ENCODE results near the gene NDUFB6. TPM values are rescaled to one million over a fixed set of nuclear protein-coding genes. Genes with fewer than 3 reads are reported as not detected.
A peak's percentile ranks its signal among the peaks of the same experiment; 100 is the strongest.
"Not testable (repeated sequence)": the region's sequence is repeated elsewhere in the genome, so short reads cannot be mapped to it uniquely, and the experiment has no call there.

NDUFB6 gene
- total RNA-seq, result 10 to 100 TPM; 52.3 to 65.6 TPM
- polyA plus RNA-seq, result 68.4 TPM

DNA sequence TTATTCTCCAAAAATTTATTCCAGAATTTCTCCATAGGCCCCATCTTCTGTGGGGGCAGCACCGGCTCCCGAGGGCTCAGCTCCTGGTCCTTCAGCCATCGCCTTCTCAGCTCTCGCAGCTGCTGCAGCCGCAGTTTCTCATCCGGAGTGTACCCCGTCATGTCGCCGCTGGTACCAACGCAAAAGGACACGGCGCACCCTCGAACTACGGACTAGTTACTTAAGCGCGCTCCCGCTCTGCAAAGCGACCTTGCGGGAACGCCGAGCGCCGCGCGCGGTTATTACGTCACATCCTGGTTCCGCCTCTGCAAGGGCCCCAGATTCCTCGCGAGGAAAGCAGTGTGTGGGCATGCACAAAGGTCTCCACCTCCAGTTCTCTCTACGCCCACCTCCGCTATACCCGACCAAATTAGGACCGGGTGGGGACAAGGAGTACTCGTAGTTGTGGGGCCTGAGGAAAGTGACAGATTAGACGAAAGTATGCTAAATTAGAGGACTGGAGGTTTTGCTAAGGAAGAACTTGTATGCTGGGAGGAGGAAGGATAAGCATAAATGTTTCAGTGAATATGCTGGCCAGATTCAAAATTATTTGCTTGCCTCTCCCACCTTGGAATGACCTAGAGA, at the start of gene NDUFB6:
Gene NDUFB6, minus strand, starts transcription at position 260 of the 624 bp plus-strand sequence. Its CDS starts 99 bp downstream, at position 161.
- peak; percentile 93 to 97 (median 94) for DNase-seq
- peaks cover 3% of the 10 kb centered on the region in 2 donors for H3K27me3 Mint-ChIP-seq
- no peaks in the 10 kb centered on the region for H3K9me3 Mint-ChIP-seq
- H3K36me3 ChIP-seq (ENCODE audit: insufficient read depth, low read length), result peaks cover under 1% of the 10 kb centered on the region
- H3K36me3 Mint-ChIP-seq, result peaks cover 0 to 22% (median 7%) of the 10 kb centered on the region in 3 donors
- peaks cover 21% of the 10 kb centered on the region for H3K4me1 ChIP-seq (ENCODE audit: insufficient read depth, low read length)
- H3K4me1 Mint-ChIP-seq, result peaks cover 32 to 35% (median 33%) of the 10 kb centered on the region in 3 donors
- no peaks in the 10 kb centered on the region for H3K9me3 ChIP-seq (ENCODE audit: low read length)
- peak within 1 kb of the TSS; percentile 98 to 100 (median 99) for H3K4me3 Mint-ChIP-seq
- H3K4me3 ChIP-seq (ENCODE audit: low read length), result peak within 1 kb of the TSS; percentile 98
- no peaks in the 10 kb centered on the region for H3K27me3 ChIP-seq (ENCODE audit: insufficient read depth, low read length, poor library complexity, severe bottlenecking)
- H3K27ac ChIP-seq (ENCODE audit: low read depth, low read length), result peak within 1 kb of the TSS; percentile 92
- peak within 1 kb of the TSS; percentile 96 to 99 (median 99) for H3K27ac Mint-ChIP-seq
- ChIA-PET POLR2A (interaction anchor here (0.6 to 2.6 kb wide), 4 partner anchors 21 to 685 kb away, joined by 4 to 45 read pairs (median 8); partner anchors contain the start of genes ACO1, SMIM27 and TOPORS), CTCF (interaction anchor here (1.1 to 13.8 kb wide), 10 partner anchors 9 to 196 kb away, joined by 3 to 342 read pairs (median 11); partner anchors contain the start of genes ACO1, RIGI, SMIM27 and TOPORS)

DNA sequence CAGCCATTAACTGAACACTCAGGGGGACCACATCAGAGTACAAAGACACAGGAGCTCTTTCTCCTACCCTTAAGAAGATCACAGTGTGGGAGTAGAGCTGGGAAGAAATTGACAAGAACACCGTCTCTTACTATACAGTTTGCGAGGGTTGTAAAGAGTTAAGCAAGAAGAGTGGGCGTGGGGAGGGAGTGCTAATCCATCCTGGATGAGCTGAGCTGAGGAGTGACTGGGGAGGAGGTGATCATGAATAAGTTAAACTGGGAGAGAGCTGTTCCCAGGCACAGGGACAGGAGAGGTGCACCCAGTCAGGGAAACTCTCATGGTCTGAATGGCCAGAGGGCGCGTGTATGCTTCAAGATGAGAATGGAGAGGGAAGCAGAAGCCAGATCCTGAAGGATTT, 45.3 kb upstream of the NDUFB6 start:
- Histone ChIP-seq H3K4me3 (ENCODE audit: low read length) (no peak overlapping the region), H3K36me3 (ENCODE audit: insufficient read depth, low read length) (no peaks in the 10 kb centered on the region), H3K4me1 (ENCODE audit: insufficient read depth, low read length) (no peaks in the 10 kb centered on the region), H3K27me3 (ENCODE audit: insufficient read depth, low read length, poor library complexity, severe bottlenecking) (no peaks in the 10 kb centered on the region), H3K27ac (ENCODE audit: low read depth, low read length) (no peak overlapping the region), H3K9me3 (ENCODE audit: low read length) (no peaks in the 10 kb centered on the region)
- DNase-seq, result no peak
- H3K9me3 Mint-ChIP-seq, result no peaks in the 10 kb centered on the region
- H3K36me3 Mint-ChIP-seq, result no peaks in the 10 kb centered on the region
- no peaks in the 10 kb centered on the region for H3K4me1 Mint-ChIP-seq
- ChIA-PET POLR2A (no interaction called here), CTCF (interaction anchor here (0.9 kb wide), 1 partner anchor 9 kb away, joined by 3 read pairs; no protein-coding TSS in a partner anchor)
- no peak overlapping the region for H3K4me3 Mint-ChIP-seq
- peaks cover 13 to 39% of the 10 kb centered on the region in 2 donors for H3K27me3 Mint-ChIP-seq
- no peak overlapping the region for H3K27ac Mint-ChIP-seq

DNA sequence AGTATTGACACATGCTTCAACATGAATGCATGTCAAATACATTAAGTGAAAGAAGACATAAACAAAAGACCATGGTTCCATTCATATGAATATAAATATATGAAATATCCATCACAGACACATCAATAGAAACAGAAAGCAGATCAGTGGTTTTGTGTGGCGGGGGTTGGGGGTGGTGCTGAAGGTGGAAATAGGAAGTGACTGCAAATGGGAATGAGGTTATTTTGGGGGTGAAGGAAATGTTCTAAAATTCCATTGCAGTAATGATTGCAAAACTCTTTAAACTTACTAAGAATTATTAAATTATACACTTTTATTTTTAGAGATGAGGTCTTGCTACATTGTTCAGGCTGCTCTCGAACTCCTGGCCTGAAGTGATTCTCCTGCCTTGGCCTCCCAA, 33.9 kb upstream of the NDUFB6 start:
- Histone ChIP-seq H3K4me1 (ENCODE audit: insufficient read depth, low read length) (no peaks in the 10 kb centered on the region), H3K27ac (ENCODE audit: low read depth, low read length) (no peak overlapping the region), H3K27me3 (ENCODE audit: insufficient read depth, low read length, poor library complexity, severe bottlenecking) (no peaks in the 10 kb centered on the region), H3K36me3 (ENCODE audit: insufficient read depth, low read length) (no peaks in the 10 kb centered on the region), H3K4me3 (ENCODE audit: low read length) (no peak overlapping the region), H3K9me3 (ENCODE audit: low read length) (no peaks in the 10 kb centered on the region)
- peaks cover 0 to 8% (median 4%) of the 10 kb centered on the region in 5 donors for H3K9me3 Mint-ChIP-seq
- H3K4me3 Mint-ChIP-seq, result no peak overlapping the region
- DNase-seq, result no peak
- POLR2A ChIA-PET, result no interaction called here
- peaks cover 3 to 25% of the 10 kb centered on the region in 2 donors for H3K27me3 Mint-ChIP-seq
- H3K4me1 Mint-ChIP-seq, result no peaks in the 10 kb centered on the region
- peaks cover 0 to 4% (median 0%) of the 10 kb centered on the region in 3 donors for H3K36me3 Mint-ChIP-seq
- CTCF ChIA-PET, result interaction anchor here (0.5 kb wide), 1 partner anchor 515 kb away, joined by 3 read pairs; no protein-coding TSS in a partner anchor
- H3K27ac Mint-ChIP-seq, result no peak overlapping the region

DNA sequence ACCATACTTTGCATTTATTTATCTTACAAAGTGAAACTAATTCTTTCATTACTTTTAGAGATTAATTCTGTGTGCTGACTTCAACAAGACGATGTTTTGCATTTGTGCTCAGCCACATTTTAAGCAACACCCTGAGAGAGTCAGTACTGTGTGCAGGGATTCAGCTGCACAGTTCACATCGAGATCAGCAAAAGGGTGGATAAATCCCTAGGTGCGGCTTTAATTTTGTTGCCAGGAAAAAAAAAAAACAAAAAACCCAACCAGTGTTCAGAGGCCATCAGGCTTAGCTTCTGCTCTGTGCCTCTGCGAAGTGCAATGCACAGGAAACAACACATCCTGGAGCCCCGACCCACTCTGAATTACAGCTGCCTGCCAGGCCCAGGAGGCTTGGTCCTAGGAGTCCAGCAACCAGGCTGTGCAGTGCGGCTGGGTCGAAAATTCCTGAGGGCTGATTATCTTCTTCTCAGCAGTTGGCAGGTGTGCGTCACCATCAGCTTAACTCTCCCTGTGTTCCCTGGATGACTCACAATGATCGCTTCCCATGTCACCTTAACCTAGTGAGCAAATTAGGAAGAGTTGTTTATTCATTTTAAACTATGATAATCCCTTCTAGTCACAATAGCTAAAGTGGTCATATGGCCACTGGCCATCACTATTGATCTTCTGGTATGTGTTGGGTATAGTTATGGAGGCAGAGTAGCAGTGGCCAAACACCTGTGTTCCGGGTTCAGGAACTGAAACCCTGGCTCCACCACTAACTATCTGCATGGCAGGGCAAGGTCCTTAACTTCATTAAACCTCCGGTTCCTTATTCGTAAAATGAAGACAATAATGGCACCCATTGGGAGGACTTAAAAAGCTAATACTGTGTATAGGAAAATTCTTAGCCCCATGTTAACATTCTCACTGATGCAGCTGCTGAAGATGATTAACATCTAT, 31.2 kb upstream of the NDUFB6 start:
- no peaks in the 10 kb centered on the region for H3K9me3 ChIP-seq (ENCODE audit: low read length)
- H3K27ac ChIP-seq (ENCODE audit: low read depth, low read length), result no peak overlapping the region
- no peaks in the 10 kb centered on the region for H3K36me3 ChIP-seq (ENCODE audit: insufficient read depth, low read length)
- DNase-seq, result no peak
- no peak overlapping the region for H3K4me3 ChIP-seq (ENCODE audit: low read length)
- H3K36me3 Mint-ChIP-seq, result peaks cover 0 to 4% (median 0%) of the 10 kb centered on the region in 3 donors
- no peaks in the 10 kb centered on the region for H3K27me3 ChIP-seq (ENCODE audit: insufficient read depth, low read length, poor library complexity, severe bottlenecking)
- H3K9me3 Mint-ChIP-seq, result peaks cover 0 to 8% (median 4%) of the 10 kb centered on the region in 5 donors
- no peak overlapping the region for H3K4me3 Mint-ChIP-seq
- no peaks in the 10 kb centered on the region for H3K4me1 ChIP-seq (ENCODE audit: insufficient read depth, low read length)
- H3K27ac Mint-ChIP-seq, result no peak overlapping the region
- POLR2A ChIA-PET, result no interaction called here
- H3K27me3 Mint-ChIP-seq, result peaks cover 3 to 32% of the 10 kb centered on the region in 2 donors
- CTCF ChIA-PET, result interaction anchor here (1.0 kb wide), 1 partner anchor 225 kb away, joined by 3 read pairs; no protein-coding TSS in a partner anchor
- no peaks in the 10 kb centered on the region for H3K4me1 Mint-ChIP-seq

DNA sequence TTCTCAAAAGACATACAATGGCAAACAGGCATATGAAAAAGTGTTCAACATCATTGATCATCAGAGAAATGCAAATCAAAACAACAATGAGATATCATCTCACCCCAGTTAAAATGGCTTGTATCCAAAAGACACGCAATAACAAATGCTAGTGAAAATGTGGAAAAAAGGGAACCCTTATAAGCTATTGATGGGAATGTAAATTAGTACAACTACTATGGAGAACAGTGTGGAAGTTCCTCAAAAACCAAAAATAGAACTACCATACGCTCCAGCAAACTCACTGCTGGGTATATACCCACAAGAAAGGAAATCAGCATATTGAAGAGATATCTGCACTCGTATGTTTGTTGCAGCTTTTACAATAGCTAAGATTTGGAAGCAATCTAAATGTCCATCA, 26.1 kb upstream of the NDUFB6 start:
- H3K27ac ChIP-seq (ENCODE audit: low read depth, low read length); H3K4me3 Mint-ChIP-seq; H3K36me3 ChIP-seq (ENCODE audit: insufficient read depth, low read length); H3K4me1 Mint-ChIP-seq; H3K27me3 ChIP-seq (ENCODE audit: insufficient read depth, low read length, poor library complexity, severe bottlenecking); H3K9me3 ChIP-seq (ENCODE audit: low read length); POLR2A ChIA-PET; H3K36me3 Mint-ChIP-seq; H3K4me3 ChIP-seq (ENCODE audit: low read length); H3K9me3 Mint-ChIP-seq; H3K27ac Mint-ChIP-seq; DNase-seq; CTCF ChIA-PET; H3K4me1 ChIP-seq (ENCODE audit: insufficient read depth, low read length): not testable (repeated sequence)
- peaks cover 4 to 31% of the 10 kb centered on the region in 2 donors for H3K27me3 Mint-ChIP-seq

DNA sequence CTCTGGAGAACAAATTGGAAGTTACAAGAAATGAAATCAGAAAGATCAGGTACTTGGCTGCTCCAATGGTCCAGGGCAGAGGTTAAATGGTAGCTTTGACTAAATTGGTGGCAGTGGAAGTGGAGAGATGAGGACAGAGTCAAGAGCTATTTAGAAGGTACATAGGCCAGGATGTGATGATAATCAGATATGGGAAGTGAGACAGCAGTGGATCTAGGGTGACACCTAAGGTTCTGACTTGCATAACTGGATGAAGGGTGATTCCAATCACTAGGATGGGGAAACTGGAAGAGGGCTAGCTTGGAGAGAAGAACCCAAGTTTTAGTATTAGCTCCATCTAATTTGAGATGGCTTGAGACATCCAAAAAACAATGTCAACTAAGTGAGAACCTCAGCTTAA, 24.0 kb upstream of the NDUFB6 start:
- H3K4me1 Mint-ChIP-seq, result no peaks in the 10 kb centered on the region
- H3K9me3 ChIP-seq (ENCODE audit: low read length), result no peaks in the 10 kb centered on the region
- peaks cover 0 to 2% (median 0%) of the 10 kb centered on the region in 3 donors for H3K36me3 Mint-ChIP-seq
- peaks cover 4 to 36% of the 10 kb centered on the region in 2 donors for H3K27me3 Mint-ChIP-seq
- H3K27ac ChIP-seq (ENCODE audit: low read depth, low read length), result no peak overlapping the region
- ChIA-PET CTCF (no interaction called here), POLR2A (no interaction called here)
- H3K27me3 ChIP-seq (ENCODE audit: insufficient read depth, low read length, poor library complexity, severe bottlenecking), result no peaks in the 10 kb centered on the region
- no peak overlapping the region for H3K27ac Mint-ChIP-seq
- H3K36me3 ChIP-seq (ENCODE audit: insufficient read depth, low read length), result no peaks in the 10 kb centered on the region
- no peaks in the 10 kb centered on the region for H3K4me1 ChIP-seq (ENCODE audit: insufficient read depth, low read length)
- H3K4me3 ChIP-seq (ENCODE audit: low read length), result no peak overlapping the region
- DNase-seq, result no peak
- no peak overlapping the region for H3K4me3 Mint-ChIP-seq
- H3K9me3 Mint-ChIP-seq, result peaks cover 0 to 3% (median 0%) of the 10 kb centered on the region in 5 donors

DNA sequence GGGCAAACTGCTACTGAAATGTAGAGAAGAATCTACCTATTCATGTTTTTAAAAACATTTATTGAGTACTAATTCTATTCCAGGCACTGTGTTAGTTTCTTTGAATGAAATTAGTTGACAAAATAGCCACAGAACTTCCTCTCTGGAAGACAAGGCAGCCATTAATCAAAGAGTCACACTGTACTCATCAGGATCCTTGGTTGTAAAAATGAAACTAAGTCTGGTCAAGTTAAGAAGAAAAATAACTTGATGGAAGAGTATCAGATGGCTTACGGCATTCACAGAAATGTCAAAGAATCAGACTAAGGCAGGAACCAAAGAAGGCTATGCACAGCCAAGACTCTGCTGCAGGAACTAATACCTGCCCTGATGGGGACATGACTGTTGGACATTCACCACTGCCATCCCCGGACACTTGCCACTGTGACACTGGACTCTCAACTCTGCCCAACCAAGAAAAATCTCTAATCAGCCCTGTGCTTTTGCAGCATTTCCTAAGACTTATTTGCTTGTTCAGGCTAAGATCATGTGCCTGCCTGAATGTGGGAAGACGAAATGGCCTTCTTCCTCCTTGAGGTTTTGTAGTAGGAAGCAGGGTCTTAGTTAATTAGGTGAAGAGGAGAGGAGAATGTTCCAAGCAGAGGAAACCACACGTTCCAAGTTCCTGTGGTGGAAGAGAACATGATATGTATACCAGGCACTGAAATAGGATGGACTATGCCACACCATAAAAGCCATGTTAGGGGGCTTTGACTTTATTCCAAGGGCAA, 23.3 kb upstream of the NDUFB6 start:
- CTCF ChIA-PET, result no interaction called here
- Histone ChIP-seq H3K36me3 (ENCODE audit: insufficient read depth, low read length) (no peaks in the 10 kb centered on the region), H3K27me3 (ENCODE audit: insufficient read depth, low read length, poor library complexity, severe bottlenecking) (no peaks in the 10 kb centered on the region), H3K27ac (ENCODE audit: low read depth, low read length) (no peak overlapping the region), H3K9me3 (ENCODE audit: low read length) (no peaks in the 10 kb centered on the region), H3K4me3 (ENCODE audit: low read length) (no peak overlapping the region), H3K4me1 (ENCODE audit: insufficient read depth, low read length) (no peaks in the 10 kb centered on the region)
- Mint-ChIP-seq H3K27ac (no peak overlapping the region), H3K27me3 (peaks cover 4 to 38% of the 10 kb centered on the region in 2 donors), H3K4me1 (no peaks in the 10 kb centered on the region), H3K9me3 (peaks cover 0 to 3% (median 0%) of the 10 kb centered on the region in 5 donors), H3K4me3 (peak overlapping the region in 1 of 7 donors; percentile 11), H3K36me3 (peaks cover 0 to 2% (median 0%) of the 10 kb centered on the region in 3 donors)
- POLR2A ChIA-PET, result no interaction called here
- DNase-seq, result no peak
